ENCODE data around the gene BAD. TPM values are rescaled to one million over a fixed set of nuclear protein-coding genes. Genes with fewer than 3 reads are reported as not detected.
A peak's percentile ranks its signal among the peaks of the same experiment; 100 is the strongest.

BAD gene
- total and polyA plus RNA-seq, 2 of the 13 experiments (the other 11 are each of a cell fraction or from before 2014, with no cell fraction given), result 17.9 to 28.5 TPM

GRCh38 chr11:64291752-64292459 is 7.4 kb upstream of the BAD start:
- CTCF ChIA-PET (ENCODE audit: low intra/inter-chr PET ratio, low total read pairs), result no interaction called here
- 0 out of 2 replicates have a peak, but pooled peaks cover 13% of the 10 kb centered on the region for H3K4me1 ChIP-seq (ENCODE audit: insufficient read depth, low read length)
- ATAC-seq (peak; percentile 17; the same call in 2 of the 3 replicates), FAIRE-seq (no peak), DNase-seq (ENCODE audit: low spot score) (no peak)
- H4K20me1 ChIP-seq (ENCODE audit: insufficient read depth, low read length), result no peaks in the 10 kb centered on the region
- no peak overlapping the region for H3K9ac ChIP-seq (ENCODE audit: insufficient read depth, low read depth, low read length)
- H3K27ac ChIP-seq (ENCODE audit: extremely low read length, insufficient read depth, low read length), result no peak overlapping the region
- WGBS (ENCODE audit: low lambda C conversion rate), result no CpG with 5 or more reads among the region's 96 CpGs
- H3K9me3 ChIP-seq (ENCODE audit: low read length), result no peaks in the 10 kb centered on the region
- H3K4me3 ChIP-seq (replicated peaks in 1 of 3; ENCODE audit: insufficient read depth in 1 of 3, low read depth in 2 of 3, low read length in 3 of 3), result peak overlapping the region; percentile 16 to 61 (median 26); a peak in 4 of 6 replicates
- no peak for TF ChIP-seq SCMH1 (CRISPR knock-in tag; IDR thresholded peaks at IDR 0.05; ENCODE audit: borderline replicate concordance)
- TF ChIP-seq RARA (CRISPR knock-in tag; IDR thresholded peaks at IDR 0.05), result no peak
- peak; percentile 93 for TF ChIP-seq BCL6 (CRISPR knock-in tag; IDR thresholded peaks at IDR 0.05)
- TF ChIP-seq EED (CRISPR knock-in tag; IDR thresholded peaks at IDR 0.05), result peak; percentile 35; the same call in 1 of the 2 replicates
- TF ChIP-seq, protein P1, sequence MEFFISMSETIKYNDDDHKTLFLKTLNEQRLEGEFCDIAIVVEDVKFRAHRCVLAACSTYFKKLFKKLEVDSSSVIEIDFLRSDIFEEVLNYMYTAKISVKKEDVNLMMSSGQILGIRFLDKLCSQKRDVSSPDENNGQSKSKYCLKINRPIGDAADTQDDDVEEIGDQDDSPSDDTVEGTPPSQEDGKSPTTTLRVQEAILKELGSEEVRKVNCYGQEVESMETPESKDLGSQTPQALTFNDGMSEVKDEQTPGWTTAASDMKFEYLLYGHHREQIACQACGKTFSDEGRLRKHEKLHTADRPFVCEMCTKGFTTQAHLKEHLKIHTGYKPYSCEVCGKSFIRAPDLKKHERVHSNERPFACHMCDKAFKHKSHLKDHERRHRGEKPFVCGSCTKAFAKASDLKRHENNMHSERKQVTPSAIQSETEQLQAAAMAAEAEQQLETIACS (CRISPR knock-in tag; IDR thresholded peaks at IDR 0.05), result 0 out of 2 replicates have a peak, but pooled peaks have one; percentile 47
- no peak for TF ChIP-seq ZNF570 (CRISPR knock-in tag; IDR thresholded peaks at IDR 0.05; ENCODE audit: borderline replicate concordance)
- H3K79me2 ChIP-seq (ENCODE audit: insufficient read depth, low read length), result no peaks in the 10 kb centered on the region
- intact Hi-C loops (cut with micrococcal nuclease; ENCODE audit: unreplicated experiment), result no loop called here
- no TSS peak for BruUV-seq (replicated peaks)
- H3K36me3 ChIP-seq (replicated peaks in 1 of 2; ENCODE audit: control insufficient read depth in 1 of 2, insufficient read depth in 2 of 2, low read length in 2 of 2), result no peaks in the 10 kb centered on the region
- peaks cover 22 to 63% of the 10 kb centered on the region in 2 experiments for H3K27me3 ChIP-seq (ENCODE audit: control insufficient read depth in 1 of 2, insufficient read depth in 2 of 2, low read length in 2 of 2)
- POLR2A ChIA-PET, result interaction anchor here (0.5 kb wide), 1 partner anchor 103 kb away, joined by 3 read pairs; no protein-coding TSS in a partner anchor
- no peak overlapping the region for H2AFZ ChIP-seq (ENCODE audit: low read length)
- peak overlapping the region; percentile 60 for H3K4me2 ChIP-seq (ENCODE audit: low read depth, low read length)
- in situ Hi-C loops (cut with HindIII; ENCODE audit: extremely low pct_ligation_motif_present, low pct_unique_long_range_greater_than_20kb), result no loop called here
